Measurements from ENCODE around the gene ATP1B3. TPM values are rescaled to one million over a fixed set of nuclear protein-coding genes. Genes with fewer than 3 reads are reported as not detected.

Gene ATP1B3
- total RNA-seq, 1 donor from 2014 or later = 61.1 TPM

GRCh38 chr3:141865101-141865500, 11.3 kb upstream of the ATP1B3 start:
- Mint-ChIP-seq H3K27me3 (no peaks in the 10 kb centered on the region), H3K27ac (no peak overlapping the region), H3K9me3 (no peaks in the 10 kb centered on the region), H3K36me3 (ENCODE audit: low read depth) (no peaks in the 10 kb centered on the region), H3K4me1 (no peaks in the 10 kb centered on the region), H3K4me3 (no peak overlapping the region)
- ChIA-PET CTCF (no interaction called here), POLR2A (no interaction called here)
- DNase-seq = no peak
- intact Hi-C loops (cut with micrococcal nuclease) = no loop called here
- no peak for TF ChIP-seq CTCF (IDR thresholded peaks at IDR 0.05)
- ATAC-seq (ENCODE audit: low read depth) = no peak

- no peak for TF ChIP-seq CTCF (IDR thresholded peaks at IDR 0.05)
- intact Hi-C loops (cut with micrococcal nuclease) = loop anchor here (10.0 kb wide), 1 partner anchor 635 kb away; the partner anchor contains the start of gene PXYLP1
- ChIA-PET CTCF (interaction anchor here (0.9 kb wide), 1 partner anchor 132 kb away, joined by 3 read pairs; the partner anchor contains the start of gene RNF7), POLR2A (no interaction called here)
- ATAC-seq (ENCODE audit: low read depth) (no peak), DNase-seq (no peak)
- H3K4me3 Mint-ChIP-seq = no peak overlapping the region
- no peaks in the 10 kb centered on the region for H3K9me3 Mint-ChIP-seq
- H3K4me1 Mint-ChIP-seq = peaks cover 3% of the 10 kb centered on the region
- no peak overlapping the region for H3K27ac Mint-ChIP-seq
- no peaks in the 10 kb centered on the region for H3K27me3 Mint-ChIP-seq
- H3K36me3 Mint-ChIP-seq (ENCODE audit: low read depth) = no peaks in the 10 kb centered on the region
These were observed 6.3 kb upstream of the ATP1B3 start for GRCh38 chr3:141870091-141870687.

- peak overlapping the region; percentile 93 for H3K4me3 Mint-ChIP-seq
- ChIA-PET CTCF (interaction anchor here (0.9 to 1.5 kb wide), 8 partner anchors 9 to 268 kb away, joined by 3 to 25 read pairs (median 4); partner anchors contain the start of gene RNF7), POLR2A (interaction anchor here (0.6 to 3.2 kb wide), 5 partner anchors 78 to 1126 kb away, joined by 3 to 42 read pairs (median 6); partner anchors contain the start of genes RASA2, RNF7 and U2SURP)
- peaks cover 7% of the 10 kb centered on the region for H3K36me3 Mint-ChIP-seq (ENCODE audit: low read depth)
- peaks cover 28% of the 10 kb centered on the region for H3K4me1 Mint-ChIP-seq
- TF ChIP-seq CTCF (IDR thresholded peaks at IDR 0.05) = no peak
- H3K9me3 Mint-ChIP-seq = no peaks in the 10 kb centered on the region
- intact Hi-C loops (cut with micrococcal nuclease) = loop anchor here (1.0 to 10.0 kb wide), 7 partner anchors 137 to 1127 kb away; partner anchors contain the start of genes PXYLP1, RNF7, SLC25A36 and U2SURP
- peak overlapping the region; percentile 93 for H3K27ac Mint-ChIP-seq
- DNase-seq (peak; percentile 72), ATAC-seq (ENCODE audit: low read depth) (peak; percentile 64)
- no peaks in the 10 kb centered on the region for H3K27me3 Mint-ChIP-seq
These were observed 1.0 kb upstream of the ATP1B3 start for GRCh38 chr3:141875374-141875892.

GRCh38 chr3:141875893-141876380, 506 bp upstream of the ATP1B3 start:
- ChIA-PET CTCF (interaction anchor here (1.0 to 1.5 kb wide), 6 partner anchors 8 to 139 kb away, joined by 3 to 25 read pairs (median 6); partner anchors contain the start of gene RNF7), POLR2A (interaction anchor here (0.6 to 3.2 kb wide), 9 partner anchors 10 to 1125 kb away, joined by 3 to 42 read pairs (median 6); partner anchors contain the start of genes RASA2, RNF7 and U2SURP)
- TF ChIP-seq CTCF (IDR thresholded peaks at IDR 0.05) = no peak
- peak; percentile 39 for ATAC-seq (ENCODE audit: low read depth)
- no peak for DNase-seq
- H3K9me3 Mint-ChIP-seq = no peaks in the 10 kb centered on the region
- H3K27ac Mint-ChIP-seq = peak overlapping the region; percentile 93
- H3K27me3 Mint-ChIP-seq = no peaks in the 10 kb centered on the region
- H3K4me1 Mint-ChIP-seq = peaks cover 28% of the 10 kb centered on the region
- intact Hi-C loops (cut with micrococcal nuclease) = loop anchor here (1.0 to 10.0 kb wide), 15 partner anchors 37 to 1126 kb away; partner anchors contain the start of genes ATR, PXYLP1, RASA2 and RNF7
- H3K4me3 Mint-ChIP-seq = peak overlapping the region; percentile 93
- peaks cover 9% of the 10 kb centered on the region for H3K36me3 Mint-ChIP-seq (ENCODE audit: low read depth)

Data from activated B cell treated with CpG ODN at 0.5 μM for 24 hours (primary cell).